Neural cell (in vitro differentiated cells): ENCODE data around the gene STYXL2. TPM values are rescaled to one million over a fixed set of nuclear protein-coding genes. Genes with fewer than 3 reads are reported as not detected.

Experiments used
- H2AFZ ChIP-seq: fragments of 200-600, 300-800 bp; sonication (generic), shearing (Covaris generic); 2 replicates; pipeline ENCODE4 v1.6.0; 2014; ENCODE audit warnings: low read depth, mild to moderate bottlenecking, antibody characterized with exemption, low read length, moderate library complexity
- H3F3A ChIP-seq: fragments of 200-600 bp; shearing (Covaris generic); 2 replicates; pipeline ENCODE4 v1.6.1; 2016; ENCODE audit warnings: mild to moderate bottlenecking, moderate library complexity, mixed read lengths, antibody characterized with exemption, low read length; ENCODE audit not compliant: insufficient read depth, poor library complexity, severe bottlenecking
- H3K27ac ChIP-seq: fragments of 200-600, 300-800 bp; sonication (generic), shearing (Covaris generic); 2 replicates; pipeline ENCODE4 v1.5.1; 2014; ENCODE audit warnings: mild to moderate bottlenecking, low read length, moderate library complexity
- H3K27me3 ChIP-seq: fragments of 300-800, 200-600 bp; sonication (generic), shearing (Covaris generic); 2 replicates; pipeline ENCODE4 v1.6.0; 2014; ENCODE audit warnings: mild to moderate bottlenecking, low read depth, low read length, moderate library complexity; ENCODE audit not compliant: insufficient read depth
- H3K36me3 ChIP-seq: fragments of 300-800, 200-600 bp; sonication (generic), shearing (Covaris generic); 2 replicates; pipeline ENCODE4 v1.5.1; 2014; ENCODE audit warnings: mild to moderate bottlenecking, antibody characterized with exemption, low read length, moderate library complexity; ENCODE audit not compliant: insufficient read depth
- H3K4me2 ChIP-seq: fragments of 300-800, 200-600 bp; sonication (generic), shearing (Covaris generic); 2 replicates; pipeline ENCODE4 v1.6.0; 2014; ENCODE audit warnings: mild to moderate bottlenecking, low read length
- H3K4me3 ChIP-seq: fragments of 300-800, 200-600 bp; sonication (generic), shearing (Covaris generic); 2 replicates; pipeline ENCODE4 v1.5.1; 2014; ENCODE audit warnings: mild to moderate bottlenecking, low read length, moderate library complexity
- H3K79me2 ChIP-seq: fragments of 200-600 bp; shearing (Covaris generic); replicated peaks from 2 replicates; pipeline ENCODE4 v1.6.0; 2014; ENCODE audit warnings: mild to moderate bottlenecking, low read length, moderate library complexity; ENCODE audit not compliant: insufficient read depth
- H3K9ac ChIP-seq: fragments of 300-800, 200-600 bp; sonication (generic), shearing (Covaris generic); 2 replicates; pipeline ENCODE4 v1.6.1; 2016; ENCODE audit warnings: mild to moderate bottlenecking, low read length, mixed read lengths
- H3K9me2 ChIP-seq: fragments of 200-600 bp; shearing (Covaris generic); 2 replicates; pipeline ENCODE4 v1.6.1; 2016; ENCODE audit warnings: mild to moderate bottlenecking, low read length, mixed read lengths; ENCODE audit not compliant: insufficient read depth
- H3K9me3 ChIP-seq: fragments of 200-600, 300-800 bp; sonication (generic), shearing (Covaris generic); 2 replicates; pipeline ENCODE4 v1.6.1; 2016; ENCODE audit warnings: mild to moderate bottlenecking, mixed run types, low read length, moderate library complexity, mixed read lengths
- H4K20me1 ChIP-seq: fragments of 200-600 bp; shearing (Covaris generic); 2 replicates; pipeline ENCODE4 v1.6.1; 2016; ENCODE audit warnings: mild to moderate bottlenecking, mixed run types; ENCODE audit not compliant: insufficient read depth
- CTCF ChIP-seq: fragments of 450-650 bp; IDR thresholded peaks from 2 replicates; pipeline ENCODE4 v1.5.1; 2014; ENCODE audit warnings: antibody characterized with exemption, mild to moderate bottlenecking, moderate library complexity; ENCODE audit not compliant: poor library complexity, severe bottlenecking
- EP300 ChIP-seq: fragments of 450-650 bp; conservative IDR thresholded peaks from 2 replicates; pipeline ENCODE4 v1.6.1; 2014; ENCODE audit warnings: antibody characterized with exemption, mild to moderate bottlenecking, moderate library complexity; ENCODE audit not compliant: poor library complexity, severe bottlenecking
- EZH2 ChIP-seq: fragments of 200-600, 300-800 bp; shearing (Covaris generic), sonication (generic); IDR thresholded peaks from 2 replicates; pipeline ENCODE4 v1.6.1; 2014; ENCODE audit warnings: antibody characterized with exemption, low read length, borderline replicate concordance, mild to moderate bottlenecking; ENCODE audit not compliant: insufficient read depth, poor library complexity, severe bottlenecking
- MXI1 ChIP-seq: fragments of 450-650 bp; conservative IDR thresholded peaks from 2 replicates; pipeline ENCODE4 v1.6.1; 2014; ENCODE audit warnings: antibody characterized with exemption, mild to moderate bottlenecking; ENCODE audit not compliant: poor library complexity, severe bottlenecking
- POLR2AphosphoS5 ChIP-seq: IDR thresholded peaks from 2 replicates; pipeline ENCODE4 v1.6.1; 2012
- RAD21 ChIP-seq: fragments of 450-650 bp; conservative IDR thresholded peaks from 2 replicates; pipeline ENCODE4 v1.6.1; 2014; ENCODE audit warnings: antibody characterized with exemption, mild to moderate bottlenecking, moderate library complexity
- REST ChIP-seq: IDR thresholded peaks from 2 replicates; pipeline ENCODE4 v1.6.1; 2012; ENCODE audit warnings: borderline replicate concordance
- SMC3 ChIP-seq: fragments of 450-650 bp; conservative IDR thresholded peaks from 2 replicates; pipeline ENCODE4 v1.6.1; 2014; ENCODE audit warnings: antibody characterized with exemption, mild to moderate bottlenecking, moderate library complexity; ENCODE audit not compliant: poor library complexity
- TAF1 ChIP-seq: IDR thresholded peaks from 2 replicates; pipeline ENCODE4 v1.6.1; 2012; ENCODE audit warnings: low read depth
- polyA plus RNA-seq: library from polyadenylated mRNA; depleted of rRNA; stranded (reverse); fragments of >200 nt; gene quantifications from 2 replicates; pipeline ENCODE4 v1.2.3, GENCODE V29; 2014

STYXL2 gene
- polyA plus RNA-seq, 1 donor from 2014 or later: not detected

GRCh38 chr1:167094690-167095089 is 815 bp downstream of the STYXL2 start:
- no peak for TF ChIP-seq MXI1
- TF ChIP-seq POLR2AphosphoS5: no peak
- no peak for TF ChIP-seq CTCF
- TF ChIP-seq SMC3: no peak
- TF ChIP-seq RAD21: no peak
- no peak for TF ChIP-seq EP300
- TF ChIP-seq REST: no peak
- H3K9me2 ChIP-seq: no peaks in the 10 kb centered on the region
- no peak overlapping the region for H3K9ac ChIP-seq
- no peaks in the 10 kb centered on the region for H3K27me3 ChIP-seq
- H2AFZ ChIP-seq: no peak overlapping the region
- no peak overlapping the region for H3K4me3 ChIP-seq
- H3K36me3 ChIP-seq: no peaks in the 10 kb centered on the region
- no peak overlapping the region for H3K27ac ChIP-seq
- H4K20me1 ChIP-seq: no peaks in the 10 kb centered on the region
- no peaks in the 10 kb centered on the region for H3K79me2 ChIP-seq
- H3K4me2 ChIP-seq: no peak overlapping the region
- H3K9me3 ChIP-seq: no peaks in the 10 kb centered on the region
- H3F3A ChIP-seq: no peaks in the 10 kb centered on the region

GRCh38 chr1:167095368-167095767 is 1.5 kb downstream of the STYXL2 start:
- no peaks in the 10 kb centered on the region for H3K79me2 ChIP-seq
- TF ChIP-seq EZH2 (no peak), EP300 (no peak), REST (no peak), TAF1 (no peak), RAD21 (no peak), MXI1 (no peak)
- no peak overlapping the region for H3K27ac ChIP-seq
- H3F3A ChIP-seq: no peaks in the 10 kb centered on the region
- no peak overlapping the region for H3K4me2 ChIP-seq
- no peaks in the 10 kb centered on the region for H3K9me3 ChIP-seq
- H3K9ac ChIP-seq: no peak overlapping the region
- no peaks in the 10 kb centered on the region for H3K36me3 ChIP-seq
- H3K4me3 ChIP-seq: no peak overlapping the region
- no peaks in the 10 kb centered on the region for H3K27me3 ChIP-seq
- H4K20me1 ChIP-seq: no peaks in the 10 kb centered on the region
- H2AFZ ChIP-seq: no peak overlapping the region
- H3K9me2 ChIP-seq: no peaks in the 10 kb centered on the region
